HG03159 (cell line): ENCODE results near the gene PRR5.
"Not testable (repeated sequence)": the region's sequence is repeated elsewhere in the genome, so short reads cannot be mapped to it uniquely, and the experiment has no call there.

Experiments used
- ATAC-seq: cut with Tn5 transposase; IDR thresholded peaks from one replicate; pipeline ENCODE4 v1.9.1; 2021; ENCODE audit warnings: mild to moderate bottlenecking, moderate library complexity; ENCODE audit not compliant: unreplicated experiment

Gene PRR5

GRCh38 chr22:44732661-44733060 lies 30.7 kb downstream of the PRR5 start:
- no peak for ATAC-seq

GRCh38 chr22:44733426-44734106 lies 31.6 kb downstream of the PRR5 start:
- no peak for ATAC-seq

DNA sequence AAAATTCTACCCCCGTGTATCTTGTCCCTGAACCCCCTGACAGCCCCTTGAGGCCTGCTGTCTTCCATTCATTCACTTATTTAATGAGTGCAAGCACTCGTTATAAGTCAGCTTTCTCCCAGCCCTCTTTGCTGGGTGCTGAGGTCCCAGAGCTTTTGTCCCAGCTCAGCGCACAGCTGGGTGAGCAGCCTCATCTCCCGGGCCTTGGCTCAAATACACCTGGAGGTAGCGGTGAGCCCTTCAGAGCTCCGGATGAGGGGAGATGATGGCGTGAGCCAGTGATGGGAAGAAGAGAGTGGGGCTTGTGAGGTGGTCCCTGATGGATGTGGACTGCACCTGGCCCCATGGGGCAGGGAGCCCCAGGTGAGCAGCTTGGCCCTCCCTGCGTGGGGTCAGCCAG lies 32.3 kb downstream of the PRR5 start:
- no peak for ATAC-seq

- no peak for ATAC-seq
Observed at GRCh38 chr22:44734801-44735517, 33.0 kb downstream of the PRR5 start.

DNA sequence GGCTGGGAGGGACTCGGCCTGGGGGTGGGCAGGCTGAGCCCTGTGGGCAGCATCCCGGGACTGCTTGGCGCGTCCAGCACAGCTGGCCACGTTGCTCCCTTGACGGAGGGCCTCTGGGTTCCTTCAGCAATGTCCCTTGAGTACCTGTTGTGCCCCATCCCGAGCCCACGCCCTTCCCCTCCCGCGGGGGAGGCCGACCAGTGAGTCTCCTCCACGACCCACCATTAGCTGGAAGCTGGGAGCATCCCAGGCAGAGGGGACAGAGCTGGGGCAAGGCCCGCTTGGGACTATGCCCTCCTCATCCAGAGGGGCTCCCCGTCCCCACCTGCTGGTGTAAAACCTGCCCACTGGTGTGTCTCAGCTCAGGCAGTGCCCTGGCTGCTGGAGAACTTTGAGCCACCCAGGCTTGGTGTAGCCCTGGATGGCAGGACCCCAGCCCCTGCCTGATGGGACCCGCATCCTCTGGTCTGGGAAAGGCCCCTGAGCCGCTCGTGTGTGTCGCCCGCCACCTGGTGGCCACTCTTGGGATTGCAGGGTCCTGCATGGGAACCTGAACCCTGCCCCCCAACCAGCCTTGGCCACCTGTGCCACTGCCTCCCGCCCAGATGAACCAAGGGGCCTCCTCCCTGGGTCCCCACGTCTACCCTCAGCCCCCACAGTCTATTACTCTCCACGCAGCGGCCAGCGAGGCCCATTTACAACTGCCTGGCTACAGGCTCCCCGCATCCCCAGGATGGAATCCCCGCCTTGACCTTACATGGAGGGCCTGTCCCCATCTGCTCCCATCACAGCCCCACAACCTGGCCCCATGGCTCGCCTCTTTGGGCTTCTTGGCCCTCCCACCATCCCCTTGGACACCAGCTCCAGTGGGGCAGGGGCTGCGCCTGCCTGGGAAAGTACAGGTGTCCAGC lies 33.8 kb downstream of the PRR5 start:
- no peak for ATAC-seq

DNA sequence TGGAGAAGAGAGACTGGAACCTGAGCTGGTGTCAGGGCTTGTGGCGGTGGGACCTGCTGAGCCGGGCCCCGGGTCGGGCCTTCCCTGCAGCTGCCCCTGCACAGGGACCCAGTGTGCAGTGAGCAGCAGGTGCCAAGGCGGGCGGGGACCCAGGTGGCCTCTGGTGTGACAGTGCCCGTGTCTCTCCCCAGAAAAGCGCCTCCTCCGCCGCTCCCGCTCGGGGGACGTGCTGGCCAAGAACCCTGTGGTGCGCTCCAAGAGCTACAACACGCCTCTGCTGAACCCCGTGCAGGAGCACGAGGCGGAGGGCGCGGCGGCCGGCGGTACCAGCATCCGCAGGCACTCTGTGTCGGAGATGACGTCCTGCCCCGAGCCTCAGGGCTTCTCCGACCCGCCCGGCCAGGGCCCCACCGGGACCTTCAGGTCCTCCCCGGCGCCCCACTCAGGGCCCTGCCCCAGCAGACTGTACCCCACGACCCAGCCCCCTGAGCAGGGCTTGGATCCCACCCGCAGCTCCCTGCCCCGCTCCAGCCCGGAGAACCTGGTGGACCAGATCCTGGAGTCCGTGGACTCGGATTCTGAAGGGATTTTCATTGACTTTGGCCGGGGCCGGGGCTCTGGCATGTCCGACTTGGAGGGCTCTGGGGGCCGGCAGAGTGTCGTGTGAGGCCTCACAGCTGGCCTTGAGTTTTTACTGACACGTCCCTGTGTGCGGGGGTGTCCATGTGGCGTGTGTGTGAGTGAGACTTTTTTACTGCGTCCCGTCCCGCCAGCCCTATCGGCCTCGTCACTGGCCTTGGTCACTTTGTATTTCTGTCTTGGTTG lies 34.8 kb downstream of the PRR5 start:
- ATAC-seq = no peak

- ATAC-seq = no peak
Observed at GRCh38 chr22:44737406-44738346, 35.7 kb downstream of the PRR5 start.

DNA sequence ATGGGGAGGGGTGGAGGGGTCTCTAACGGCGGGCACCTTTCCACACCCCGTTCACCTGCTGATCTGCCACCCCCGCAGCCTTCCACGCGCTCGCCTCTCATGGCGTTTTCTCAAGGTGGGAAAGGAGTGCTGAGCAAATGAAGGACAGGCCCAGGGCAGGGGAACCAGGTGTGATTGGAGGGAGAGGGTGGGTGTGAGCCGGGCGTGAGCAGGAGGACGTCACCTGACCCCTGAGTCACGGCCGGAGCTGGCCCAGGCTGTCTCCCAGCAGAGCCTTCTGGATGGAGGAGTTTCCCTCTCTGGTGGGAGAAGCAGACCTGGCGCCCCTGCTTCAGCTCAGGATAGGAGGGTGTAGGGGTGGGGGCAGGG lies 36.3 kb downstream of the PRR5 start:
- no peak for ATAC-seq

GRCh38 chr22:44739024-44739423 lies 37.0 kb downstream of the PRR5 start:
- ATAC-seq = no peak

DNA sequence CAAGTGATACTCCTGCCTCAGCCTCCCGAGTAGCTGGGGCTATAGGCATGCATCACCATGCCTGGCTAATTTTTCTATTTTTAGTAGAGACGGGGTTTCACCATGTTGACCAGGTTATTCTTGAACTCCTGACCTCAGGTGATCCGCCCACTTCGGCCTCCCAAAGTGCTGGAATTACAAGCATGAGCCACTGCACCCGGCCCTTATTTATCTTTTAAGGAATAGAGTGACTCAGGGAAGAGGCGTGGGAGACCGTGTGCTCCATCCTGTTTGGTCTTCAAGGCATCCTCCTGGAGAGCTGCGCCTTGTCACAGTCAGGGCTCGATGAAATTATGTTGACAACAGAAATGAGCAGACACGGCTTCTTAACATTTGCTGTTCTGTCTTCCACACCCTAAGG lies 37.7 kb downstream of the PRR5 start:
- ATAC-seq = not testable (repeated sequence)

GRCh38 chr22:44740307-44740706 lies 38.3 kb downstream of the PRR5 start:
- ATAC-seq = no peak

- no peak for ATAC-seq
Observed at GRCh38 chr22:44741929-44742328, 39.9 kb downstream of the PRR5 start.

DNA sequence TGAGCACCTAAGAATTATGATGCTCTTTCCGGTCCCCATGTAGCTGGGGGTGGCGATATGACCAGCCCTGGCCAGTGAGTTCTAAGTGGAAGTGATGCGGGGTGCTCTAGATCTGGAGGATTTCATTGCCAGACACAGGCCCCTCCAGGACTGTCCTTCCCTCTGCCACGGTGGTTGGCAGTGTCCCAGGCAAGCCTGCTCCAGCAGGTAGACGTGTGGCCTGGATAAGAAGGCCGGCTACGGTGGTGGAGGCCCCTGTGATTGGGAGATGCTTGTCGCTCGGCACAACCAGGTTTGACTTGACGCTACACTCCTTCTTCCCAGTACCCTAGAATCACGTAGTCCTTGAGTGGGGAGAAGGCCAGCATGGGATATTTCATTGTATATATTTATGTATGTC lies 41.2 kb downstream of the PRR5 start:
- ATAC-seq = no peak

- no peak for ATAC-seq
Observed at GRCh38 chr22:44743804-44744211, 41.8 kb downstream of the PRR5 start.

DNA sequence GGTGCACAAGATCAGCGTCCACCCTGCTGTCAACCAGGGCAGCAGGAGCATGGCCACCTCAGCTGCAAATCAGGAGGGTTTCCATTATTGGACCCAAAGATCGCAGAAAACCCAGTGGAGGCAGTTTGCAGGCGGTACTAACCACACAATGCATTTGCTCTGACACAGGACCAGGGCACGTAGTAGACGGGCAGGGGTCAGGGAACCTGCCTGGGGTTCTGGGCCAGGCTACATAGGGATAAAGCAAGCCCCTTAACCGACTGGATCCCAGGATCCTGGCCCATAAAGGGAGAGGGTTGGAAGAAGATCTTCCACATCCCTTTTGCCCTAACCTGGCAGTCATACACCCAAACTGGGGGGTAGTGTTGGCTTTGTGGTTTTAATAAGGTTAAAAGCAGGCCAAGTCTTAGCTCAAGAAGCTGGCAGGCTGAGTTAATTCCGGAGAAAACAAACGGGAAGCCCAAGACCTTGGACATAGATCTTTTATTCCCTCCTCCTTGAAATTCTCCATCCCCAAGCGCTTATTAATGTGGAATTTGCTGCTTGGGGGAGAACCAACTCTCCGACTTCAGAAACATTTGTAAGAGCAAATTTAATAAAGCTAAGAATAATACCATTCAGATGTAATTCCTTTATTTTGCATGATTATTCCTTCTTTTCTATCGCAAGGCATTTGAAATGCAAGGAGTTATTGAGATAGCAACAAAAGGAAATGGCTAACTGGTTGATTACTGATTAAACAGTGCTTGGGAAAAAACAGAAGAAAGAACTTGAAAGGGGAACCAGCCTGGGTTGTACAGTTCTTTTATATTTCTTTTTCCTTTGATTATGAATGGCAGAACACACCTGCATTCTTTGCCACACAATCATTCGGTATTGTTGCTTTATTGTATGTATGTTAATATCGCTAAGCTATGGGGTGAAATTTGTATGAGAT lies 44.1 kb downstream of the PRR5 start:
- ATAC-seq = no peak

- not testable (repeated sequence) for ATAC-seq
Observed at GRCh38 chr22:44747784-44748127, 45.8 kb downstream of the PRR5 start.

- ATAC-seq = no peak
Observed at GRCh38 chr22:44748524-44748923, 46.5 kb downstream of the PRR5 start.

GRCh38 chr22:44750481-44750880 lies 48.5 kb downstream of the PRR5 start:
- no peak for ATAC-seq
